ENCODE results near the gene IRF5. TPM values are rescaled to one million over a fixed set of nuclear protein-coding genes. Genes with fewer than 3 reads are reported as not detected.

Gene IRF5
- total RNA-seq = 1 to 10 TPM; 6.5 to 6.7 TPM

DNA sequence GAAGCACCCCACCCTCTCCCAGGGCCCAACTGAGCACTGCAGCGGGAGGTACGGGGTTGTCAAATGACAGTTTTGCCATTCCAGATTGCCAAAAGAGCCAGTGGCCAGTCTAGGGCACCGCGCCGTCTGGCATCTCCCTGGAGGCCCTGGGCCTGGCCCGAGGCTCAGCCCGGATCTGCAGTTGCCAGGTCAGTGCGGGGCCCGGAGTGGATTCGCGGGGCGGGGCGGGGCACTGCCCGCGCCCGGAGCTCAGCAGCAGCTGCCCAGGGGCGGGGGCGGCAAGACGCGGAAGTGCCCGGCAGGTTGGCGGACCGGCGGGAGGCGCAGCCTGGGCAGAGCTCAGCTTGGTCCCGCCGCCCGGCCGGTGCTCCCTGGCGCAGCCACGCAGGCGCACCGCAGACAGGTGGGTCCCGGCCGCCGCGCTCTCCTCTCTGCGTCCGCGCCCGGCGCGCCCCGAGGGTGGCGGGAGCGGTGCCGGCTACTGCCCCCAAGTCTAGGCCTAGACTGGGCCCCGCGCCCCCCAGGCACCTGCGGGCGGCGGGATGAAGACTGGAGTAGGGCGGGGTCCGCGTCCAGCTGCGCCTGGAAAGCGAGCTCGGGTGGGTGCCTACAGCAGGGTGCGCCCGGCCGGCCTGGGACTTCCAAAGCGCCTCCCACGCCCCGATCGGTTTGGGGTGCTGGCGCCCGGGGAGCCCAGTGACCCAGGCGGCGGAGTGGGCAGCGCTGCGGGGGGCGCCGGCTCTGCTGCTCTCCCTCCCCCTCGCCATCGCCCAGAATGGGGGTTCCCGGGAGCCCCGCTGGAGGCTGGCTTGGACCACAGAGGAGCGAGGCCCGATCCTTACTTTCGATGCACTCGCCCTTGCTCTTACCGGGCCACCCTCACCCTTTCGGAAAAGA, at the start of gene IRF5:
Gene IRF5 (plus strand): TSS at position 281 of the 897 bp plus-strand sequence. CDS start 4,155 bp downstream, outside the sequence.
- ChIA-PET CTCF (no interaction called here), POLR2A (no interaction called here)
- Mint-ChIP-seq H3K4me3 (peak within 1 kb of the TSS; percentile 83), H3K36me3 (ENCODE audit: low read depth) (peaks cover 4% of the 10 kb centered on the region), H3K4me1 (peaks cover 43% of the 10 kb centered on the region), H3K9me3 (no peaks in the 10 kb centered on the region), H3K27ac (peak within 1 kb of the TSS; percentile 74), H3K27me3 (peaks cover 22% of the 10 kb centered on the region)
- DNase-seq = no peak

- Mint-ChIP-seq H3K4me1 (peaks cover 2% of the 10 kb centered on the region), H3K27me3 (peaks cover 16% of the 10 kb centered on the region), H3K36me3 (ENCODE audit: low read depth) (no peaks in the 10 kb centered on the region), H3K27ac (no peak overlapping the region), H3K9me3 (no peaks in the 10 kb centered on the region), H3K4me3 (no peak overlapping the region)
- DNase-seq = no peak
- ChIA-PET POLR2A (no interaction called here), CTCF (no interaction called here)
Observed at GRCh38 chr7:128888039-128888755, 49.5 kb upstream of the IRF5 start.

DNA sequence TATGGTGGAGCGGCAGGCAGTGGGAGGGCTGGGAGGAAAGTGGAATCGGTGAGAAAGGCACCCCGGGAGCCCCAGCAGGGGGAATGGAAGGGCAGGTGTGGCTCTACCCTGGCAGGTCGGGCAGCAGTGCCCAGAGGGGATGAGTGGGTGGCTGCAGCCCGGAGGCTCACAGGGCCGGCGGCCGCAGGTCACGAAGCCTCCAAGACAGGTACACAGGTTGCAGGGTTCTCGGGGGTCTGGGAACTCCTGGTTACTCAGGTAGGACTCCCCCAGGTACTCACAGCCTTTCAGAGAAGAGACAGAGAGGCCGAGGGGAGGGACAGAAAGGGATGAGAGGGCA, 49.0 kb upstream of the IRF5 start:
- Mint-ChIP-seq H3K4me3 (no peak overlapping the region), H3K27me3 (peaks cover 16% of the 10 kb centered on the region), H3K27ac (no peak overlapping the region), H3K36me3 (ENCODE audit: low read depth) (no peaks in the 10 kb centered on the region), H3K4me1 (no peaks in the 10 kb centered on the region), H3K9me3 (no peaks in the 10 kb centered on the region)
- no peak for DNase-seq
- POLR2A ChIA-PET = no interaction called here
- CTCF ChIA-PET = no interaction called here

DNA sequence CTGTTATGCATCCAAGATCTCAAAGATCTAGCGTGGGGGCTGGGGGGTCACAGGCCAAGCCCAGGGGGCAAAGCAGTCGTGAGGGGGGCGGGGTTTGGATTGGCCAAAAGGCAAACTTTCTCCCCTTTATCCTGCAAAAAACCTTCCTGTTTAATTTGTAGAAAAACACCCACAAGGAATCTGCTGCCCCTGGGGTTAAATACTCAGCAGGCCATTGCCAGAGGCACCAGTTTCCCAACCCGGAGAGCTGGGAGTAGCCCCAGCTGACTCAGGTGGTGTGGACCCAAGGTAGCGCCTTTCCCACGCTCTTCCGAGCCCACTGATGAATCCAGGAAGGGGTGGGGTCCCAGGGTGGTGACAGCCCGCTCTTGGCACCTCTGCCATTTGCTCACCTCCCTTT, 48.6 kb upstream of the IRF5 start:
- ChIA-PET POLR2A (no interaction called here), CTCF (no interaction called here)
- no peak for DNase-seq
- H3K27me3 Mint-ChIP-seq = peaks cover 16% of the 10 kb centered on the region
- no peaks in the 10 kb centered on the region for H3K4me1 Mint-ChIP-seq
- no peaks in the 10 kb centered on the region for H3K36me3 Mint-ChIP-seq (ENCODE audit: low read depth)
- no peaks in the 10 kb centered on the region for H3K9me3 Mint-ChIP-seq
- H3K27ac Mint-ChIP-seq = no peak overlapping the region
- no peak overlapping the region for H3K4me3 Mint-ChIP-seq

DNA sequence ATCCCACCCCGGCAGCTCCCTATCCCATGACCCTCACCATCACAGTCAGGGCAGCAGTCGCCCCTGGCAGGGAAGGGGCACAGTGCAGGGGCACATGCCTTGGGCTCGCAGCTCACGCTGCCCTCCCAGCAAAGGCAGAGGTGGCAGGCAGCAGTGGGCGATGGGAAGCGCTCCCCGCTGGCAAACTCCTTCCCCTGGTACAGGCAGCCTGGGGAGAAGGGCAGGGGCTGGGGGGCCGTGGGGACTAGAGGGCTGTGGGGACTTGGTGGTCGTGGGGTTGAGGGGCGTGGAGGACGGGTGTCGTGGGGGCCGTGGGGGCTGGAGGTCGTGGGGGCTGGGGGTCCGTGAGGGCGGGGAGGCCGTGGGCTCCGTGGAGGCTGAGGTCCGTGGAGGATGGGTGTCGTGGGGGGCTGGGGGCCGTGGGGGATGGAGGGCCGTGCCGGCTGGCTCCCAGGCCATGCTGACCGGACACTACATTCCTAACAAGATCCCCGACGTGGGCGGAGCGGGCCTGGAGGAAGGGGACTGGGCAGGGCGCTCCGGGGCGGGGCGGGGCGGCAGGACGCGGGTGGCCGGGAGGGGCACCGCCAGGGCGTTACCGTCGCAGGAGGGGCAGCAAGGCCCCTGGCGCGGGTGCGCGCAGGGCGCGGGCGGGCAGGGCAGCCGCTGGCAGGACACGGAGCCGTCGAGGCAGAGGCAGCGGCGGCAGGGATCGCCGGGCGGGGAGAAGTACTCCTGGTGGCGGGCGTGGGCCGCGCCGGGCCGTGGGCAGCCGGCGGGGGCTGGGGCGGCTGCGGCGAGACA, 47.2 kb upstream of the IRF5 start:
- CTCF ChIA-PET = interaction anchor here (0.7 kb wide), 1 partner anchor 32 kb away, joined by 4 read pairs; no protein-coding TSS in a partner anchor
- H3K4me3 Mint-ChIP-seq = no peak overlapping the region

DNA sequence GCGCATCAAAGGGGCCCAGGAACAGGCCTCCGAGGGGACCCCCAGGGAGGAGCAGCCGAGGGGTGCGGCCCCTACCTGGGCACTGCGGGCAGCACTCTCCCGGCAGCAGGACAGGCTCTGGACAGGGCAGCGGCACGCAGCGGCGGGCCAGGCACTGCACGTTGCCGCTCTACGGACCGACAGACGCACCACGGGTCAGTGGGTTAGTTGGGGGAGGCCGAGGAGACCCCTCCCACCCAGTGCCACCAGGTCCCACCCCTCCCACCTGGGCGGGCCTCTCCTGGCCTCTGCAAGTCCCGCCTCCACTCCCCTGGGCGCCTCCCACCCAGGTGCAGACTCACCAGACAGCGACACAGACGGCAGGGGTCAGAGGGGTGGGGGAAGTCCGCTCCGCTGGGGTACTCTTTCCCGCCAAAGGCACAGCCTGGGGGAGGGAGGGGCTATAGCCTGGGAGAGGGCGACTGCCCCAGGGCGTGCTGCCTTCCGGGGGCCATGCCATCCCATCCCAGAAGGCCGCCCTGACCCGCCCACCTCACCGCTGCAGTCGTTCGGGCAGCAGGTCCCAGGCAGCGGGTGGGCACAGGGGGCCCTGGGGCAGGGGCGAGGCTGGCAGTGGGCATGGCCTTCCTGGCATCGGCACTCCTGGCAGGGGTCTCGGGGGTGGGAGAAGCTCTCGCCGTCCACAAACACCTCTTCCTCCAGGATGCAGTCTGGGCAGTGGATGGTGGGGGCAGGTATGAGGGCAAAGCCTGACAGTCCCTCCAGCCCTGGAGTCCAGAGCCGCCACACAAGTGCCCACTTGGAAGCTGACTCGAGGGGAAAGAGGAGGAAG, 46.4 kb upstream of the IRF5 start:
- ChIA-PET CTCF (no interaction called here), POLR2A (no interaction called here)
- H3K4me1 Mint-ChIP-seq = no peaks in the 10 kb centered on the region
- no peak overlapping the region for H3K4me3 Mint-ChIP-seq
- H3K9me3 Mint-ChIP-seq = no peaks in the 10 kb centered on the region
- peaks cover 15% of the 10 kb centered on the region for H3K27me3 Mint-ChIP-seq
- H3K36me3 Mint-ChIP-seq (ENCODE audit: low read depth) = no peaks in the 10 kb centered on the region
- DNase-seq = no peak
- no peak overlapping the region for H3K27ac Mint-ChIP-seq

More for the DNA sequence above, 47.2 kb upstream of the IRF5 start:
- DNase-seq = no peak
- Mint-ChIP-seq H3K27me3 (peaks cover 16% of the 10 kb centered on the region), H3K36me3 (ENCODE audit: low read depth) (no peaks in the 10 kb centered on the region), H3K9me3 (no peaks in the 10 kb centered on the region), H3K27ac (no peak overlapping the region), H3K4me1 (no peaks in the 10 kb centered on the region)
- POLR2A ChIA-PET = no interaction called here

- Mint-ChIP-seq H3K9me3 (no peaks in the 10 kb centered on the region), H3K4me3 (no peak overlapping the region), H3K4me1 (no peaks in the 10 kb centered on the region), H3K27me3 (peaks cover 15% of the 10 kb centered on the region), H3K27ac (no peak overlapping the region), H3K36me3 (ENCODE audit: low read depth) (no peaks in the 10 kb centered on the region)
- ChIA-PET CTCF (no interaction called here), POLR2A (no interaction called here)
- no peak for DNase-seq
Observed at GRCh38 chr7:128891942-128892269, 45.8 kb upstream of the IRF5 start.

DNA sequence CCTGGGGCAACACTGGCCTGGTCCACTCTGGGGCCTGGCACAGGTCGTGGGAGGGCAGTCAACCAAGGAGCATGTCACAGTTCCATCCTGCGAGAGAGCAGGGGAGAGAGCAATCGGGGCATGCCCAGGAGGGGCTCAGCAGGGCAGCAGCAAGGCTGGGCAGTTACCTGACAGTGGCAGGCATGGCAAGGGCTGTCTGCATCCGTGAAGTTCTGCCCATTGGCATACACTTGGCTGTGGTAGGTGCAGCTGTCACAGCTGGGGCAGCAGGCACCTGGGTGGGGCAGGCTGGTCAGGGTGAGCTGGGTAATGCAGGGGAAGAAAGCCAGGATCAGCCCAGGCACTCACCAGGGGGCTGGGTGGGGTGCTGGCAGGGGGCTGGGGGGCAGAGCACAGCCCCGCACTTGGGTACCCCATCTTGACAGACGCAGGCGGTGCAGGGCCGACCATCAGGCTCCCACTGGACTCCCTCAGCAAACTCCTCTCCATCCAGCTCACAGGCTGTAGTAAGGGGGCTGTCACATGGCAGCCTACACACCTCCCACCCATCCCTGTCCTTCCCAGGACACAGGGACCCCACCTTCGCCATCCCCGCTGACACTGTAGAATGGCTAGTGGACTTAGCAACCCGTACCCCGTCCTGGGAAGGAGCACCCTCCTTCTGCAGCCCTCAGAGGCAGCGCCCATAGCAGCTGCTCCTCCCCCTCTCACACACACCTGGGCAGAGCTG, 45.0 kb upstream of the IRF5 start:
- POLR2A ChIA-PET = no interaction called here
- CTCF ChIA-PET = no interaction called here
- no peak for DNase-seq
- Mint-ChIP-seq H3K27ac (no peak overlapping the region), H3K36me3 (ENCODE audit: low read depth) (no peaks in the 10 kb centered on the region), H3K4me3 (no peak overlapping the region), H3K27me3 (peaks cover 15% of the 10 kb centered on the region), H3K4me1 (no peaks in the 10 kb centered on the region), H3K9me3 (no peaks in the 10 kb centered on the region)

GRCh38 chr7:128893251-128894100, 44.3 kb upstream of the IRF5 start:
- Mint-ChIP-seq H3K27me3 (peaks cover 18% of the 10 kb centered on the region), H3K9me3 (peaks cover 2% of the 10 kb centered on the region), H3K4me3 (no peak overlapping the region), H3K27ac (no peak overlapping the region), H3K36me3 (ENCODE audit: low read depth) (peaks cover under 1% of the 10 kb centered on the region), H3K4me1 (no peaks in the 10 kb centered on the region)
- no peak for DNase-seq
- ChIA-PET CTCF (no interaction called here), POLR2A (no interaction called here)

DNA sequence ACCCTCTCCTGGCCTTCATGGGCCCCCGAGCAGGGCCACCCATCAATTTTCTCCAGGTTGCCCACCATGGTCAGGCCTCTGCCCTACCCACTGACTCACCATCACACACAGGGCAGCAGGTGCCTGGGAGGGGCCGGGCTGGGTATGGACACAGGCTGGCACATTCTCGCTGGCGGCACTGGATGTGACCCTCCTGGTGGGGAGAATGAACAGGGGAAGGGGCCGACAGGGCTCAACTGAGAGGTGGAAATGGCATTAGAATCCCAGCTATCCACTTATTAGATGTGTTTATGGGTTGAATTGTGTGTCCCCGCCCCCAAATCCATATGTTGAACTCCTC, 43.7 kb upstream of the IRF5 start:
- H3K36me3 Mint-ChIP-seq (ENCODE audit: low read depth) = peaks cover 2% of the 10 kb centered on the region
- H3K9me3 Mint-ChIP-seq = peaks cover 3% of the 10 kb centered on the region
- no peak overlapping the region for H3K27ac Mint-ChIP-seq
- H3K4me3 Mint-ChIP-seq = no peak overlapping the region
- ChIA-PET POLR2A (no interaction called here), CTCF (no interaction called here)
- DNase-seq = no peak
- no peaks in the 10 kb centered on the region for H3K4me1 Mint-ChIP-seq
- H3K27me3 Mint-ChIP-seq = peaks cover 18% of the 10 kb centered on the region

DNA sequence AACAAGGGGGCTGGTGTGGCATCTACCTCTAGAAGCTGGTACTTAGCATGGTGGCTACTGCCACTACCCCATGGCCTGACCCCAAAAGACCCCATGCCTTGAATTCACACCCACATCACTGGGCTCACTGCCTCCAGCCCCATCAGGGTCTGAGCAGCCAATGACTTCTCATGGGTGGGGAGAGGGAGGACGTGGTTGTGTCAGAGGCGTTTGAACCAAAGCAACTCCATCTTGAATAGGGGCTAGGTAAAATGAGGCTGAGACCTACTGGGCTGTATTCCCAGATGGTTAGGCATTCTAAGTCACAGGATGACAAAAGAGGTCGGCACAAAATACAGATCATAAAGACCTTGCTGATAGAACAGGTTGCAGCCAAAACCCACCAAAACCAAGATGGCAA, 42.4 kb upstream of the IRF5 start:
- peaks cover 10% of the 10 kb centered on the region for H3K27me3 Mint-ChIP-seq
- H3K4me3 Mint-ChIP-seq = no peak overlapping the region
- CTCF ChIA-PET = interaction anchor here (0.5 to 1.0 kb wide), 2 partner anchors 12 to 376 kb away, joined by 5 to 7 read pairs; no protein-coding TSS in a partner anchor
- no peak for DNase-seq
- peaks cover 3% of the 10 kb centered on the region for H3K9me3 Mint-ChIP-seq
- no peaks in the 10 kb centered on the region for H3K4me1 Mint-ChIP-seq
- no peak overlapping the region for H3K27ac Mint-ChIP-seq
- POLR2A ChIA-PET = no interaction called here
- H3K36me3 Mint-ChIP-seq (ENCODE audit: low read depth) = peaks cover 2% of the 10 kb centered on the region
